Activated CD4-positive, CD25-positive, alpha-beta regulatory T cell treated with anti-CD3 and anti-CD28 coated beads, Interleukin-2, amount 50 U/mL, for 72 hours (primary cell): ENCODE results near the gene THUMPD2.

ENCODE experiments used
- DNase-seq: peaks from one replicate; pipeline ENCODE4 v3.0.0; 2021

The THUMPD2 gene

GRCh38 chr2:39715822-39716221 is 63.2 kb downstream of the THUMPD2 start:
- no peak for DNase-seq

DNA sequence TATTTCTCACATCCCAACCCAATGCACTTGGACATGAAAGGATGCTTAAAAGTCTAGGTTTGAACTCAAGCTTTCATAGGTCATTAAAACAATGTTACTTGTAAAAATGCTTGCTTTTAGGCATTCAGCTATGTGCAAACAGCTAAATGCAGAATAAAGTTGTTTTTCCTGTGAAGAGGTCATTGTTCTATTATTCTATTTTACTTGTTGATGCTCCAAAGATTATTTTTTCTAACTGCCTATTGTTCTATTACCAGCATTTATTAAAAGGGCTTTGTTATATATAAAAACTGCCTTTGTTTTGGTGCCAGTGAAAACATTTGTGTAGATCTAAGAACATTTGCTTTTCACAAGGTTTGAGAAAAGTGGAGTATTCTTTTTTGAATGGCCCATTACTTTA is 64.0 kb downstream of the THUMPD2 start:
- DNase-seq, result no peak

DNA sequence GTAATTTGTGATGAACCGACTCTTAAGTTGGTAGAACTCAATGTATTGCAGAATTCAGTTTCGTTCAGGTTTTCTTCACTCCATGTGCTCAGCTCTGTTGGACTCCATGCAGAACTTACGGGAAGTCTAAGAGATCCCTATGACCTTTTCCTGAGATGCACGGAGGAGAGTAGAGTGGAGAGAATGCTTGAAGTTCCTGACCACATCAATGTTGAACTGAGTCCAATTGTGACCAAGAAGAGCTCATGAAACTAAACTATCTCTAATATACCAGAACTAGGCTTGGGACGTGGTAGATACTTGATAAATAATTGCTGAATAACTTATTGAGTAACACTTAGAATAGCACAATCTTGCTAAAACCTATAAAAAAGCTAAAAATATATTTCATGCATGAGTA is 66.1 kb downstream of the THUMPD2 start:
- DNase-seq, result no peak

GRCh38 chr2:39710807-39711206 is 68.3 kb downstream of the THUMPD2 start:
- DNase-seq, result no peak

DNA sequence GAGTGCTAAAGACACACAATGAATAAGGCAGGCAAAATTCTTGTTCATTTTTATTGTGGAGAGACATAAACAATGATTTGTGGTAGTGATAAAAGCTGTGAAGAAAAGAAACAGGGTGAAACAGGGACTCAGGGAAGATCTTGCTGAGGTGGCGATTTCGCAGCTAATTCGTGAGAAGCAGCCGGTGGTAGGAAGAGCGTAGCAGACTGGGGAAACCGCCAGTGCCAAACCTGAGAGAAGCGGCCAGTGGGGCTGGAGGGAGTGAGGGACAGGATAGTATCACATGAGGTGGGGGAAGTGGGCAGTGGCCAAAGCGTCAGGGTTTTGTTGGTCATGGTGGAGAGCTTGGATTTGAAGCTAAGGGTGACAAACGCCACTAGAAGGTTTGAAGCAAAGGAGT is 71.1 kb downstream of the THUMPD2 start:
- DNase-seq, result no peak

- DNase-seq, result no peak
These were observed 72.1 kb downstream of the THUMPD2 start for GRCh38 chr2:39706945-39707344.

GRCh38 chr2:39706312-39706711 is 72.7 kb downstream of the THUMPD2 start:
- DNase-seq, result no peak

DNA sequence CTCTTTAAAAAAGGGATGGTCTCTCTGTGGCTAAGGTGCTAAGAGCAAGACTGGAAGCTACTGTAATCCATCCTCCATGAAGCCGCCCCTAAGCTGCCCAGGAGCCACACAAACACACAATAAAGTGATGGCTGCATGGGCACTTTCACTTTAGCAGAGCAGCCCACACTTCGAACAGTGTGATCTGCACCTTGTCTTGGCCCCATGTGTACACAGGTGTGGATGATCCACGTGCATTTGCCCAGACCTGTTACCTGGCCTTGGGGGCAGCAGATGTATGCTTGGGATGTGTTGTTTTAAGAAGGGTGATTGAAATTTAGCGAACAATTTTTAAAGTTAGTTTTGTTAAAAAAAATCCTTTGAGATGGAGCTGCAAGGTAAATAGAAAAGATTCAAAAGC is 73.4 kb downstream of the THUMPD2 start:
- DNase-seq, result no peak

GRCh38 chr2:39704540-39704939 is 74.5 kb downstream of the THUMPD2 start:
- no peak for DNase-seq

GRCh38 chr2:39703181-39703872 is 75.7 kb downstream of the THUMPD2 start:
- no peak for DNase-seq

DNA sequence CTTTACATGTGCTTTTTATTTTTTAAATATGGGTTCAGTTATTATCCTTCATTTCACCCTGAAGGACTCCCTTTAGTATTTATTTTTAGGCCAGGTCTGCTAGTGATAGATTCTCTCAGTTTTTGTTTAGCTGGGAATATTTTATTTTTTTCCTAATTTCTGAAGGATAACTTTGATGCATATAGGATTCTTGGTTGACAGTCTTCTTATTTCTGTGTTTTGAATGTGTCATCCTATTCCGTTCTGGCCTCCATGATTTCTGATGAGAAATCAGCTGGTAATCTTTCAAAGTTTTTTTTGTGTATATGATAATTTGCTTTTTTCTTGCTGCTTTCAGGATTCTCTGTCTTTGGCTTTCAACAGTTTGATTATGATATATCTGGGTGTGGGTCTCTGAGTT is 77.9 kb downstream of the THUMPD2 start:
- DNase-seq, result no peak

GRCh38 chr2:39697454-39697853 is 81.6 kb downstream of the THUMPD2 start:
- DNase-seq, result no peak

DNA sequence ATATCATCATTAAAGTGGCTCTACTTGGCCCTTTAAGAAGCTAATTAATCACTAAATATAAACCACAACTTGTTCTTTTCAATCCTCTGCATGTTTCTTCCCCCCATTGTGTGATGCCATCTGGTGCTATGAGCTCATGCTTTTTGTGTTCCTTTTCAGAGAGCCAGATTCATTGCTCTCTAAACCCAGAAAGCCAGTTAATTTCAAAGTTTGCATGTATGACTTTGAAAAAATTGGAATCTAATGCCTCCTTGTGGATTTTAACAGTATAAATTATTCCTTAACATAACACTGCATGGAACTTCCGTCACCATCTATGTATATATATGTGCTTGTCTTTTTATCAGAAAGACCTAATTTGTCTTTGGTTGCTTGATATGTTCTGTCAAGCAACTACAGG is 82.2 kb downstream of the THUMPD2 start:
- no peak for DNase-seq

DNA sequence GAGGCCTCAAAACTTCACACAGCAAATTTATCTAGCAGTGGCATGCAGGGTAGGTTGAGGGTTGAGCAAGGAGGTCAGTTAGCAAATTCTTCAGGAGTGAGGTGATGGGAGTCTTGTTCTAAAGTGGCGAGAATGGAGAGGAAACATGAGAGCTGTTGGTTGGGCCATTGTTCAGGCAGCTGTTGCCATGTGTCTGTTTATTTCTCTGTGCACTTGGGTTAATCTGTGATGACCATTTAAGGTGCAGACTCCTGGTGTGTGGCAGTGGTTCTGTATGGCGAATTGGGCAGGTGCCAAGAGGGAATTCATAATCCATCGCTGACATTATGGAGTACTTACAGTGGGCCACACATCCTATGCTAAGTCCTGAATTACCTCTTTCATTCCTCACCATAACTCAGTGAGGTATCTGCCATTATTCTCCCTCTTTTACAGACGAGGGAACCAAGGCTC is 82.9 kb downstream of the THUMPD2 start:
- DNase-seq, result no peak

GRCh38 chr2:39693245-39693644 is 85.8 kb downstream of the THUMPD2 start:
- DNase-seq, result no peak

DNA sequence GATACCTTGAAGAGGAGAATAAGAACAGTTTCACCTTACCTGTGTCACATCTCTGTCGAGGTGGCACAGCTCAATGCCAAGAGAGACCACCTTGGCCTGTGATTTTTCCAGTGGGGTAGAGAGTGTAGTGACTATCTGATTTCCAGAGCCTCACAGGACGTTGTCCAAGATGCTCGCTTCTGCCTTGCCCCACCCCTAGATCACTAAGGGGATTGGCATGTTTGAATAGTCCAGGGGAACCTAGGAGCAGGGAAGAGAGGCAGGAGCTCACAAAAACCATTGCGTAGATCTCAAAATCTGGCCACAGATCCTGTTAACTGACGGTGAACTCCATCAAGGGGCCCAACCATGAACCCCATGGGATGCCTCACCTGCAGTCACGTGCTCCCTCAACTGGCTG is 89.2 kb downstream of the THUMPD2 start:
- no peak for DNase-seq

- DNase-seq, result no peak
These were observed 89.7 kb downstream of the THUMPD2 start for GRCh38 chr2:39689272-39689841.

- no peak for DNase-seq
These were observed 90.9 kb downstream of the THUMPD2 start for GRCh38 chr2:39688181-39688580.

- no peak for DNase-seq
These were observed 92.6 kb downstream of the THUMPD2 start for GRCh38 chr2:39686456-39686855.
